Measurements from ENCODE around the gene ZNF17. TPM values are rescaled to one million over a fixed set of nuclear protein-coding genes. Genes with fewer than 3 reads are reported as not detected.
"Not testable (repeated sequence)": the region's sequence is repeated elsewhere in the genome, so short reads cannot be mapped to it uniquely, and the experiment has no call there.

The ZNF17 gene
- 7.5 TPM for polyA plus RNA-seq (2013, experiment 1 of 4)
- polyA plus RNA-seq (2013, experiment 2 of 4) = 8.5 TPM
- polyA plus RNA-seq (2013, experiment 3 of 4) = 5.3 TPM
- 6.8 TPM for polyA plus RNA-seq (2013, experiment 4 of 4)

DNA sequence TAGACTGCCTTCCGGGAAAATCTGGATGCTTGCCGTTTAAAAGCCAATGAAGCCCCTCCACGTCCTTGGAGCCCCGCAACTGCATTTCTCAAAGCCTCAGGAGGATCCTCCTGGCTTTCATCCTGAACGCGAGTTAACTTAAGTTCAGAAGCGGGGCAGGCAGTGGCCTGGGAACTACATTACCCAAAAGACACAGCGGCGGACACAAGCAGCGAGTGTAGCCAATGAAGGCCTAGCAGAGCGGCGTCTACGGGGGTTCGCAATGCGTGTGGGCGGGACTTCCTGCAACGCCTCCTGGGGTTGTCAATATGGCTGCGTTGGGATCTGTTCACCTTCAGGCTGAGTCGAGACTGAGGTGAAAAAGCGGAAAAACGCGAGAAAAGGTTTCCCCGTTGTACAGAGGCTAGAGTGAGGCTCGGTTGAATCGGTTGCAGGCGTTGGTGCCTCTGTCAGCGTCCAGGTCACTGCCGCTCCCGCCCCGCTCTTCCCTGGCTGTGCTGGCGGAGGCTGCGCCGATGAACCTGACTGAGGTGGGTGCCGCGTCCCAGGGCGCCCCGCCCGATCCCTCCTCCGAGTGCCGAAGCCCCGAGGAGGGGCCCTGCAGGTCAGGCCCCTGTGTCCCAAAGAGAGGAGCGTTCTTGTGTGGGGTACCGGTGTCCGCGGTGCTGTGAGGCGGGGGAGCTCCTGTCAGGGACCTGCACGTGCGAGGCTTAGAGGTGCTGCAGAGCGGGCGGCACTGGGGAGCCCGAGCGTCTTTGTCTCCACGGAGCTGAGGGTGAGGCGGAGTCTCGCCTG lies at the start of gene ZNF17:
TSS of gene ZNF17 (plus strand) at position 285 of the 795 bp plus-strand sequence. CDS start 2,455 bp downstream, outside the sequence.
- H3K36me3 ChIP-seq (ENCODE audit: control insufficient read depth, insufficient read depth, low read length) = no peaks in the 10 kb centered on the region
- peak within 1 kb of the TSS; percentile 84 for H3K4me3 ChIP-seq (ENCODE audit: insufficient read depth, low read depth, low read length)
- no peaks in the 10 kb centered on the region for H3K9me3 ChIP-seq (ENCODE audit: control insufficient read depth, low read length)
- H3K27ac ChIP-seq (ENCODE audit: insufficient read depth, low read depth, low read length, poor library complexity, severe bottlenecking) = no peak within 1 kb of the TSS
- peaks cover 4% of the 10 kb centered on the region for H3K4me1 ChIP-seq (ENCODE audit: control insufficient read depth, insufficient read depth, low read length)
- 1% methylated on average over 55 of the region's 55 CpGs for WGBS, 2 experiments
- no peaks in the 10 kb centered on the region for H3K27me3 ChIP-seq (ENCODE audit: control insufficient read depth, insufficient read depth, low read length, poor library complexity, severe bottlenecking)

DNA sequence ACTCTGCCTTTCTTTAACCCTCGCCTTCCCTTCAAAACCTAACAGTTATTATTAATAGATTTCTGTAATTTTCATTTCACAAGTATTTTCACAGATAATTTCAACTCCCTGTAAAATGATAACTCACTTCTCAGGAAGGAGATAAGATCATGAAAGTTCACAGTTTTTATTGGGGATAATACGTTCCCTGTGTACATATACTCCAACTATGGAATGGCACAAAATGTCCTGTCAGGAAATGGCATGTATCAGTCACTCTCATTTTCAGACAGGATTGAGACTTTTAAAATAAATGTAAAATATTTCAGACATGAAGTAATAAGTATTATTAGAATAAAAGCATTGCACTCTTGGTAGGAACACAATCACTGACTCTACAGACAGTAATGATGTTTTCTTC lies 48.5 kb upstream of the ZNF17 start:
- peaks cover 3% of the 10 kb centered on the region for H3K4me1 ChIP-seq (ENCODE audit: control insufficient read depth, insufficient read depth, low read length)
- no peak overlapping the region for H3K27ac ChIP-seq (ENCODE audit: insufficient read depth, low read depth, low read length, poor library complexity, severe bottlenecking)
- H3K4me3 ChIP-seq (ENCODE audit: insufficient read depth, low read depth, low read length) = peak overlapping the region; percentile 53
- H3K27me3 ChIP-seq (ENCODE audit: control insufficient read depth, insufficient read depth, low read length, poor library complexity, severe bottlenecking) = no peaks in the 10 kb centered on the region
- WGBS, 2 experiments = 95% methylated on average over 2 of the region's 2 CpGs; no CpG with 5 or more reads in 1 of the 2 experiments
- H3K36me3 ChIP-seq (ENCODE audit: control insufficient read depth, insufficient read depth, low read length) = peaks cover 3% of the 10 kb centered on the region
- no peaks in the 10 kb centered on the region for H3K9me3 ChIP-seq (ENCODE audit: control insufficient read depth, low read length)

DNA sequence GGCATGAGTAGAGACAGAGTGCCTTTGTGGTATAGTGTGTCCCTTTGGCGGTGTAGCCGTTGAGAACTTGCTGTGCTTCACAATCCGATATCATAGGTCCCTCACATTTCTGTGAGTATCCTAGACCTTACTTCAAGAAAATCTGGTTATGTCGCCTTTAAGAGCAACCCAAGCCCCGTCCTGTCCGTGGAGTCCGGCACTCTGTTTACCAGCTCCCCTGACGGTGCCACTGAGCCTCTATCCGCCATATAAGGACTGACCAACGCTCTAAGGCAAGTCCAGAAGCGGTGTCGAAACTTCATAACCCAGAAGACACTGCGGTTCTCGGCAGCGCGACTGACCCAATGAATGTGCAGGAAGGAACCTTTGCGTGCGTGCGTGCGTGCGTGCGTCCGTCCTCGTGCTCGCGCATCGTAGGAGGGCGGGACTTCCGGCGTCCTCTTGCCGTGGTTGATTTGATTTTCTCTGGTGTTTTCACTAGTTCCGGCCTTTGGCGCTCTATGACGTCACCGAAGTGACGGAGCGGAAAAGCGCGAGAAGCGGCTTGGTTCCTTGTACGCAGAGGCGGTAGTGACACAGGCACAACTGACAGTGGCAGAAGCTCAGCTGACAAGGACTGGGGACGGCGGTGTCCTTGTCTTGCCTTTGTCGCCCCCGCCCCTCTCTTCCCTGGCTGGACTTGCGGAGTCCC lies 47.8 kb upstream of the ZNF17 start, which contains the start of the genes TRAPPC2B and ZNF547:
TSS of gene TRAPPC2B (plus strand) at position 555 of the 691 bp plus-strand sequence. CDS start 1,283 bp downstream, outside the sequence.
TSS of gene ZNF547 (plus strand) at position 555 of the 691 bp plus-strand sequence. CDS start 5,005 bp downstream, outside the sequence.
- H3K36me3 ChIP-seq (ENCODE audit: control insufficient read depth, insufficient read depth, low read length) = peaks cover 3% of the 10 kb centered on the region
- H3K4me1 ChIP-seq (ENCODE audit: control insufficient read depth, insufficient read depth, low read length) = peaks cover 3% of the 10 kb centered on the region
- no peaks in the 10 kb centered on the region for H3K27me3 ChIP-seq (ENCODE audit: control insufficient read depth, insufficient read depth, low read length, poor library complexity, severe bottlenecking)
- H3K27ac ChIP-seq (ENCODE audit: insufficient read depth, low read depth, low read length, poor library complexity, severe bottlenecking) = peak within 1 kb of the TSS; percentile 30
- WGBS, 2 experiments = 3 to 4% methylated on average over 47 of the region's 47 CpGs
- peak within 1 kb of the TSS; percentile 77 for H3K4me3 ChIP-seq (ENCODE audit: insufficient read depth, low read depth, low read length)
- H3K9me3 ChIP-seq (ENCODE audit: control insufficient read depth, low read length) = no peaks in the 10 kb centered on the region

DNA sequence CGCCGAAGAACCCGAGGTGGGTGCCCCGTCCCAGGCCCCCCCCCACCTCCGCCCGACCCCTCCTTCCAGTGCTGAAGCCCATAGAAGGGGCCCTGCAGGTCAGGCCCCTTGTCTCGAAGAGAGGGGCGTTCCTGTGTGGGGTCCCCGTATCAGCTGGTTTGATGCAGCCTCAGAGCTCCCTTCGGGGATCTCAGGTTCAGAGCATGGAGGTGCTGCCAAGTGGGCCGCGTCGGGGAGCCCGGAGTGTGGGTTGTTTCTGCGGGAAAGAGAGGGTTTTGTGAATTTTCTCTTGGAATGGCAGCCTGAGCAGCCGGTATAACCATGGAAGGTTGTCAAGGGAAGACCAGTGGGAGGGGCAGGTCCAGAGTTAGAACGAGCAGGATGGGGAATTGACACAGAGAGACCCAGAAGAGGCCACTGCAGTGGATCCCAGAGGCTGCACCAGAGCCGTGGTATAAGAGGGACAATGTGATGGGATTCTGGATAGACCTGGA lies 47.2 kb upstream of the ZNF17 start:
- Histone ChIP-seq H3K27me3 (ENCODE audit: control insufficient read depth, insufficient read depth, low read length, poor library complexity, severe bottlenecking) (no peaks in the 10 kb centered on the region), H3K9me3 (ENCODE audit: control insufficient read depth, low read length) (no peaks in the 10 kb centered on the region), H3K27ac (ENCODE audit: insufficient read depth, low read depth, low read length, poor library complexity, severe bottlenecking) (peak overlapping the region; percentile 18), H3K4me1 (ENCODE audit: control insufficient read depth, insufficient read depth, low read length) (peaks cover 3% of the 10 kb centered on the region), H3K4me3 (ENCODE audit: insufficient read depth, low read depth, low read length) (peak overlapping the region; percentile 77), H3K36me3 (ENCODE audit: control insufficient read depth, insufficient read depth, low read length) (no peaks in the 10 kb centered on the region)
- whole genome bisulfite sequencing, 2 experiments = 3% methylated on average over 16 to 18 of the region's 18 CpGs

DNA sequence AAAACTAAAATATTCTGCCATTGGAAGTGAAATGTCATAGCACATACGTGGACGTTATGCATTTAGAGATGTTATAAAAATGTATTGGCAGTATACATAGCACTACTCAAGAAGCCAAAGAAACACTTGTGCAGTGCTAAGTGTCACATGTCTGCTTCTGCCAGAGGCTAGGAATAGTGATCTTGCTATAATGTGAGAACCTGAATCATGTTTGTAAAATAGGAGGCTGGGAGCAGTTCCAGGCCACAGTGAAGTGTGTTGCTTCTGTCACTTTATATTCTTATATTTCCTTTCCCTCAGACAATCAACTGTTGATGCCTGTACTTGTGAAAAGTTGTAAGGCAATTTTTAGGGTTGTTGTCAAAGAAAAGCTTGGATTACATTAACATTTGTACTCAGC lies 44.2 kb upstream of the ZNF17 start:
- Histone ChIP-seq H3K4me3 (ENCODE audit: insufficient read depth, low read depth, low read length) (no peak overlapping the region), H3K36me3 (ENCODE audit: control insufficient read depth, insufficient read depth, low read length) (no peaks in the 10 kb centered on the region), H3K4me1 (ENCODE audit: control insufficient read depth, insufficient read depth, low read length) (peaks cover 3% of the 10 kb centered on the region), H3K27me3 (ENCODE audit: control insufficient read depth, insufficient read depth, low read length, poor library complexity, severe bottlenecking) (no peaks in the 10 kb centered on the region), H3K9me3 (ENCODE audit: control insufficient read depth, low read length) (no peaks in the 10 kb centered on the region), H3K27ac (ENCODE audit: insufficient read depth, low read depth, low read length, poor library complexity, severe bottlenecking) (no peak overlapping the region)
- 94 to 100% methylated on average over 2 of the region's 2 CpGs for WGBS, 2 experiments

DNA sequence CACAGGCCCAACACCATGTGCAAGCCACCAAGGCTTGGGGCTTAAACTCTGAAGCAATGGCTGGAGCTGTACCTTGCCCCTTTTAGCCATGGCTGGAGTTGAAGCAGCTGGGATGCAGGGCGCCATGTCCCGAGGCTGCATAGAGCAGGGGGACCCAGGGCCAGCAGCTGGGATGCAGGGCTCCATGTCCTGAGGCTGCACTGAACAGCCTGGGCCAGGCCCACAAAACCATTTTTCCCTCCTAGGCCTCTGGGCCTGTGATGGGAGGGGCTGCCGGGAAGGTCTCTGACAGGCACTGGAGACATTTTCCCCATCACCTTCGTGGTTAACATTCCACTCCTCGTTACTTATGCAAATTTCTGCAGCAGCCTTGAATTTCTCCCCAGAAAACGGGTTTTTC lies 36.8 kb upstream of the ZNF17 start:
- peaks cover 5% of the 10 kb centered on the region for H3K9me3 ChIP-seq (ENCODE audit: control insufficient read depth, low read length)
- H3K27me3 ChIP-seq (ENCODE audit: control insufficient read depth, insufficient read depth, low read length, poor library complexity, severe bottlenecking) = no peaks in the 10 kb centered on the region
- H3K27ac ChIP-seq (ENCODE audit: insufficient read depth, low read depth, low read length, poor library complexity, severe bottlenecking) = no peak overlapping the region
- 87 to 92% methylated on average over 6 of the region's 6 CpGs for WGBS, 2 experiments
- H3K36me3 ChIP-seq (ENCODE audit: control insufficient read depth, insufficient read depth, low read length) = peaks cover 24% of the 10 kb centered on the region
- H3K4me3 ChIP-seq (ENCODE audit: insufficient read depth, low read depth, low read length) = no peak overlapping the region
- no peaks in the 10 kb centered on the region for H3K4me1 ChIP-seq (ENCODE audit: control insufficient read depth, insufficient read depth, low read length)

DNA sequence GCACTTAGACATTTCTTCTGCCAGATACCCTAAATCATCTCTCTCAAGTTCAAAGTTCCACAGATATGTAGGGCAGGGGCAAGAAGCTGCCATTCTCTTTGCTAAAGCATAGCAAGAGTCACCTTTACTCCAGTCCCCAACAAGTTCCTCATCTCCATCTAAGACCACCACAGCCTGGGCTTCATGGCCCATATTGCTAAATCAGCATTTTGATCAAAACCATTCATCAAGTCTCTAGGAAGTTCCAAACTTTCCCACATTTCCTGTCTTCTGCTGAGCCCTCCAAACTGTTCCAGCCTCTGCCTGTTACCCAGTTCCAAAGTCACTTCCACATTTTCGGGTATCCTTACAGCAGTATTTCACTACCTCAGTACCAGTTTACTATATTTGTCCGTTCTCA lies 36.3 kb upstream of the ZNF17 start:
- 79 to 84% methylated on average over 2 of the region's 2 CpGs for WGBS, 2 experiments
- H3K27ac ChIP-seq (ENCODE audit: insufficient read depth, low read depth, low read length, poor library complexity, severe bottlenecking); H3K27me3 ChIP-seq (ENCODE audit: control insufficient read depth, insufficient read depth, low read length, poor library complexity, severe bottlenecking); H3K9me3 ChIP-seq (ENCODE audit: control insufficient read depth, low read length); H3K4me3 ChIP-seq (ENCODE audit: insufficient read depth, low read depth, low read length); H3K4me1 ChIP-seq (ENCODE audit: control insufficient read depth, insufficient read depth, low read length): not testable (repeated sequence)
- H3K36me3 ChIP-seq (ENCODE audit: control insufficient read depth, insufficient read depth, low read length) = peaks cover 24% of the 10 kb centered on the region

DNA sequence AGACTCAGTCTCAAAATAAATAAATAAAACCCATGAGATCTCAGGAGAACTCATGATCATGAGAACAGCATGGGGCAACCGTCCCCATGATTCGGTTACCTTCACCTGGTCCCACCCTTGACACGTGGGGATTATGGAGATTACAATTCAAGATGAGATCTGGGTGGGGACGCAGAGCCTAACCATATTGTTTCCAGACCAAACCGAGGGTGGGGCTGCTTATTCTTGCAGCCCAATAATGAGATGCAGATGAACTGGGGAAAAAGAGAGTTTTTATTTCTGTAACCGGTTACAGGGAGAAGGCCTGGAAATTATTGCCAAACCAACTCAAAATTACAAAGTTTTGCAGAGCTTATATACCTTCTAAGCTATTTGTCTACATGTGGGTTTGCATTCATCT lies 34.8 kb upstream of the ZNF17 start:
- Histone ChIP-seq H3K27ac (ENCODE audit: insufficient read depth, low read depth, low read length, poor library complexity, severe bottlenecking) (no peak overlapping the region), H3K4me1 (ENCODE audit: control insufficient read depth, insufficient read depth, low read length) (no peaks in the 10 kb centered on the region), H3K4me3 (ENCODE audit: insufficient read depth, low read depth, low read length) (no peak overlapping the region), H3K9me3 (ENCODE audit: control insufficient read depth, low read length) (peaks cover 5% of the 10 kb centered on the region), H3K36me3 (ENCODE audit: control insufficient read depth, insufficient read depth, low read length) (peaks cover 24% of the 10 kb centered on the region), H3K27me3 (ENCODE audit: control insufficient read depth, insufficient read depth, low read length, poor library complexity, severe bottlenecking) (no peaks in the 10 kb centered on the region)
- 91 to 92% methylated on average over 5 to 6 of the region's 6 CpGs for WGBS, 2 experiments

DNA sequence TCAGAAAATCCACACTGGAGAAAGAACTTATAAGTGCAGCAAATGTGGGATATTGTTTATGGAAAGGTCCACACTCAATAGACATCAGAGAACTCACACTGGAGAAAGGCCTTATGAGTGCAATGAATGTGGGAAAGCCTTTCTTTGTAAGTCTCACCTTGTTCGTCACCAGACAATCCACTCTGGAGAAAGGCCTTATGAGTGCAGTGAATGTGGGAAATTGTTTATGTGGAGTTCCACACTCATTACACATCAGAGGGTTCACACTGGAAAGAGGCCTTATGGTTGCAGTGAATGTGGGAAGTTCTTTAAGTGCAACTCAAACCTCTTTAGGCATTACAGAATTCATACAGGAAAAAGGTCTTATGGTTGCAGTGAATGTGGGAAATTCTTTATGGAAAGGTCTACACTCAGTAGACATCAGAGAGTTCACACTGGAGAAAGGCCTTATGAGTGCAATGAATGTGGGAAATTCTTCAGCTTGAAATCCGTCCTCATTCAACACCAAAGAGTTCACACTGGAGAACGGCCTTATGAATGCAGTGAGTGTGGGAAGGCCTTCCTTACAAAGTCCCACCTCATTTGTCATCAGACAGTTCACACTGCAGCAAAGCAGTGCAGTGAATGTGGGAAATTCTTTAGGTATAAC lies 33.3 kb upstream of the ZNF17 start:
- 92 to 96% methylated on average over 3 of the region's 3 CpGs for WGBS, 2 experiments
- H3K4me1 ChIP-seq (ENCODE audit: control insufficient read depth, insufficient read depth, low read length) = no peaks in the 10 kb centered on the region
- H3K27me3 ChIP-seq (ENCODE audit: control insufficient read depth, insufficient read depth, low read length, poor library complexity, severe bottlenecking) = no peaks in the 10 kb centered on the region
- peaks cover 5% of the 10 kb centered on the region for H3K9me3 ChIP-seq (ENCODE audit: control insufficient read depth, low read length)
- H3K27ac ChIP-seq (ENCODE audit: insufficient read depth, low read depth, low read length, poor library complexity, severe bottlenecking) = no peak overlapping the region
- no peak overlapping the region for H3K4me3 ChIP-seq (ENCODE audit: insufficient read depth, low read depth, low read length)
- H3K36me3 ChIP-seq (ENCODE audit: control insufficient read depth, insufficient read depth, low read length) = peaks cover 24% of the 10 kb centered on the region

All from ectodermal cell (in vitro differentiated cells).